H1 (cell line): ENCODE measurements around the gene FOXP2. TPM values are rescaled to one million over a fixed set of nuclear protein-coding genes. Genes with fewer than 3 reads are reported as not detected.

ENCODE experiments used
- CTCF ChIA-PET: fragments of 300-600 bp; sonication (Branson Sonifier 250); formaldehyde crosslinking; loops from one replicate; lab custom pipeline; 2021; ENCODE audit not compliant: partially characterized antibody; lab: Charles Lee
- POLR2A ChIA-PET: fragments of 300-600 bp; sonication (Branson Sonifier 250); formaldehyde crosslinking; loops from one replicate; lab custom pipeline; 2021; ENCODE audit warnings: inconsistent platforms; ENCODE audit not compliant: partially characterized antibody; lab: Charles Lee
- DNase-seq, 2 experiments: peaks; one replicate each; pipeline versions ENCODE4 v3.0.0 to v3.0.0-alpha.2; 2010 to 2022; ENCODE audit warnings: low spot score in 2 of 2, low read depth in 1 of 2, mixed read lengths in 1 of 2
- FAIRE-seq: peaks from 2 replicates; lab custom pipeline; 2011; peaks lifted over from hg19 to GRCh38; lab: Jason Lieb, UNC
- H2AFZ ChIP-seq: 2 replicates; pipeline ENCODE4 v1.8.1; 2012; ENCODE audit warnings: low read length, inconsistent platforms
- H2AK5ac ChIP-seq: 2 replicates; pipeline ENCODE4 v1.6.1; 2013; ENCODE audit warnings: low read depth, low read length
- H2BK120ac ChIP-seq: replicated peaks from 2 replicates; pipeline ENCODE3; 2013; ENCODE audit warnings: low read depth, low read length, inconsistent platforms
- H2BK12ac ChIP-seq: 2 replicates; pipeline ENCODE4 v1.6.1; 2013; ENCODE audit warnings: low read depth, low read length
- H2BK15ac ChIP-seq: 2 replicates; pipeline ENCODE4 v1.6.1; 2013; ENCODE audit warnings: low read length
- H2BK20ac ChIP-seq: 2 replicates; pipeline ENCODE4 v1.6.1; 2013; ENCODE audit warnings: low read length
- H2BK5ac ChIP-seq: 2 replicates; pipeline ENCODE4 v1.6.1; 2013; ENCODE audit warnings: low read depth, low read length
- H3K14ac ChIP-seq: 2 replicates; pipeline ENCODE4 v1.6.1; 2013; ENCODE audit warnings: inconsistent platforms; ENCODE audit not compliant: insufficient read length
- H3K18ac ChIP-seq: 2 replicates; pipeline ENCODE4 v1.6.1; 2013; ENCODE audit warnings: low read length; ENCODE audit errors: extremely low read depth
- H3K23ac ChIP-seq: 2 replicates; pipeline ENCODE4 v1.6.1; 2013; ENCODE audit warnings: inconsistent platforms; ENCODE audit not compliant: insufficient read length
- H3K23me2 ChIP-seq: 2 replicates; pipeline ENCODE4 v1.6.1; 2013; ENCODE audit warnings: low read depth, low read length
- H3K27ac ChIP-seq: 2 replicates; pipeline ENCODE4 v1.6.1; 2011; ENCODE audit warnings: low read depth, low read length, inconsistent platforms
- H3K27me3 ChIP-seq, 4 experiments: replicated peaks in 1 of 4; 1 replicate in 1 of 4; 2 replicates in 3 of 4; pipeline versions ENCODE4 v1.6.1 to v1.8.1; 2011 to 2013; ENCODE audit warnings: low read length in 3 of 4, mild to moderate bottlenecking in 3 of 4, inconsistent platforms in 2 of 4, mixed read lengths in 2 of 4, moderate library complexity in 1 of 4; ENCODE audit not compliant: control insufficient read depth in 3 of 4, insufficient read depth in 3 of 4; ENCODE audit errors: extremely low read depth in 1 of 4
- H3K36me3 ChIP-seq, 4 experiments: 2 replicates each; pipeline versions ENCODE4 v1.6.1 to v1.8.1; 2011 to 2013; ENCODE audit warnings: mild to moderate bottlenecking in 4 of 4, low read length in 3 of 4, moderate library complexity in 2 of 4, control low read depth in 1 of 4, inconsistent platforms in 1 of 4; ENCODE audit not compliant: insufficient read depth in 4 of 4, control insufficient read depth in 2 of 4
- H3K4ac ChIP-seq: replicated peaks from 2 replicates; pipeline ENCODE3; 2013; ENCODE audit warnings: low read length, low read depth, mixed read lengths, inconsistent platforms; ENCODE audit not compliant: insufficient read length
- H3K4me1 ChIP-seq, 4 experiments: replicated peaks in 1 of 4; 1 replicate in 1 of 4; 2 replicates in 3 of 4; pipeline versions ENCODE4 v1.6.1 to v1.8.1; 2011 to 2013; ENCODE audit warnings: low read length in 3 of 4, inconsistent platforms in 2 of 4, mixed read lengths in 1 of 4; ENCODE audit not compliant: insufficient read depth in 4 of 4, control insufficient read depth in 3 of 4
- H3K4me2 ChIP-seq, 2 experiments: 2 replicates each; pipeline versions ENCODE4 v1.6.1 to v1.8.1; 2011 to 2013; ENCODE audit warnings: low read depth in 2 of 2, low read length in 2 of 2, control low read depth in 1 of 2, inconsistent platforms in 1 of 2, mild to moderate bottlenecking in 1 of 2; ENCODE audit not compliant: insufficient read depth in 1 of 2
- H3K4me3 ChIP-seq, 4 experiments: fragments of 200-600, 300-600 bp in 1 of 4; sonication (generic), shearing (Covaris generic), sonication (Bioruptor Twin) in 1 of 4; 2 replicates each; pipeline versions ENCODE4 v1.5.1 to v1.8.1; 2011 to 2016; ENCODE audit warnings: low read length in 4 of 4, low read depth in 3 of 4, control low read depth in 2 of 4, inconsistent platforms in 2 of 4, mild to moderate bottlenecking in 2 of 4, mixed read lengths in 1 of 4, moderate library complexity in 1 of 4; ENCODE audit not compliant: insufficient read depth in 2 of 4; ENCODE audit errors: extremely low read depth in 1 of 4
- H3K56ac ChIP-seq: replicated peaks from 2 replicates; pipeline ENCODE3; 2013; ENCODE audit warnings: low read depth, mild to moderate bottlenecking, mixed read lengths, low read length, inconsistent platforms; ENCODE audit not compliant: insufficient read length
- H3K79me1 ChIP-seq: 2 replicates; pipeline ENCODE4 v1.6.1; 2013; ENCODE audit warnings: low read depth, low read length, control low read depth
- H3K79me2 ChIP-seq, 2 experiments: 2 replicates each; pipeline versions ENCODE4 v1.6.1 to v1.8.1; 2012 to 2013; ENCODE audit warnings: low read length in 2 of 2, mild to moderate bottlenecking in 2 of 2, inconsistent platforms in 1 of 2; ENCODE audit not compliant: insufficient read depth in 2 of 2, control insufficient read depth in 1 of 2
- H3K9ac ChIP-seq, 4 experiments: replicated peaks in 1 of 4; 1 replicate in 1 of 4; 2 replicates in 3 of 4; pipeline versions ENCODE4 v1.6.1 to v1.8.1; 2011 to 2013; ENCODE audit warnings: low read depth in 3 of 4, low read length in 3 of 4, control low read depth in 2 of 4, mild to moderate bottlenecking in 2 of 4, moderate library complexity in 2 of 4, inconsistent platforms in 1 of 4; ENCODE audit errors: extremely low read depth in 1 of 4
- H3K9me3 ChIP-seq, 2 experiments: 2 replicates each; pipeline versions ENCODE4 v1.6.1 to v1.8.1; 2012 to 2013; ENCODE audit warnings: mild to moderate bottlenecking in 2 of 2, moderate library complexity in 2 of 2, control low read depth in 1 of 2, inconsistent platforms in 1 of 2, low read depth in 1 of 2, low read length in 1 of 2, mixed read lengths in 1 of 2; ENCODE audit not compliant: insufficient read depth in 2 of 2
- H4K20me1 ChIP-seq, 2 experiments: replicated peaks in 1 of 2; 2 replicates each; pipeline versions ENCODE3 to v1.8.1; 2011 to 2013; ENCODE audit warnings: inconsistent platforms in 2 of 2, low read length in 2 of 2, mild to moderate bottlenecking in 1 of 2; ENCODE audit not compliant: insufficient read depth in 2 of 2, control insufficient read depth in 1 of 2
- H4K5ac ChIP-seq: 2 replicates; pipeline ENCODE4 v1.6.1; 2013; ENCODE audit warnings: low read length, low read depth, mixed read lengths, inconsistent platforms; ENCODE audit not compliant: insufficient read length
- H4K8ac ChIP-seq: 2 replicates; pipeline ENCODE4 v1.8.0; 2013; ENCODE audit warnings: mild to moderate bottlenecking, moderate library complexity, low read length, inconsistent platforms; ENCODE audit not compliant: insufficient read depth; ENCODE audit errors: extremely low read depth
- H4K91ac ChIP-seq: replicated peaks from 2 replicates; pipeline ENCODE3; 2013; ENCODE audit warnings: low read length, mixed read lengths, inconsistent platforms; ENCODE audit not compliant: insufficient read length
- BACH1 ChIP-seq: IDR thresholded peaks from 2 replicates; pipeline ENCODE4 v1.6.1; 2012; ENCODE audit warnings: low read length, improper control_type of control experiment
- BCL11A ChIP-seq, 2 experiments: IDR thresholded peaks; one replicate each; pipeline ENCODE4 v1.6.1; 2011; ENCODE audit warnings: low read depth in 2 of 2, low read length in 2 of 2, mild to moderate bottlenecking in 2 of 2
- GABPA ChIP-seq: IDR thresholded peaks from 2 replicates; pipeline ENCODE4 v1.6.1; 2011; ENCODE audit warnings: mild to moderate bottlenecking, low read length, moderate library complexity, borderline replicate concordance; ENCODE audit not compliant: insufficient read depth
- GTF2F1 ChIP-seq: IDR thresholded peaks from 2 replicates; pipeline ENCODE4 v1.6.1; 2012; ENCODE audit warnings: low read depth, low read length, improper control_type of control experiment, borderline replicate concordance
- MAFK ChIP-seq: IDR thresholded peaks from 2 replicates; pipeline ENCODE4 v1.6.1; 2012; ENCODE audit warnings: low read depth, mild to moderate bottlenecking, improper control_type of control experiment, low read length
- PHF8 ChIP-seq: fragments of 200-600 bp; sonication (generic); conservative IDR thresholded peaks from 2 replicates; pipeline ENCODE4 v1.7.1; 2012; ENCODE audit warnings: low read depth, mild to moderate bottlenecking, inconsistent platforms, low read length, moderate library complexity
- POLR2A ChIP-seq, 2 experiments: IDR thresholded peaks; 1 replicate in 1 of 2; 2 replicates in 1 of 2; pipeline ENCODE4 v1.6.1; 2011; ENCODE audit warnings: low read depth in 2 of 2, low read length in 2 of 2, mild to moderate bottlenecking in 2 of 2; ENCODE audit errors: control extremely low read depth in 1 of 2
- RAD21 ChIP-seq, 2 experiments: IDR thresholded peaks in 1 of 2; conservative IDR thresholded peaks in 1 of 2; 2 replicates each; pipeline ENCODE4 v1.6.1; 2011; ENCODE audit warnings: low read depth in 2 of 2, low read length in 2 of 2, improper control_type of control experiment in 1 of 2, inconsistent platforms in 1 of 2, mild to moderate bottlenecking in 1 of 2, moderate library complexity in 1 of 2
- RFX5 ChIP-seq: IDR thresholded peaks from 2 replicates; pipeline ENCODE4 v1.6.1; 2011; ENCODE audit warnings: low read depth, low read length, improper control_type of control experiment, borderline replicate concordance
- SP2 ChIP-seq: IDR thresholded peaks from 2 replicates; pipeline ENCODE4 v1.6.1; 2012; ENCODE audit warnings: mild to moderate bottlenecking, low read length, inconsistent platforms
- YY1 ChIP-seq: IDR thresholded peaks from 2 replicates; pipeline ENCODE4 v1.6.1; 2011; ENCODE audit warnings: low read depth, mild to moderate bottlenecking, low read length
- WGBS, 2 experiments: shearing (Covaris generic) in 1 of 2; methylation state at CpG; one replicate each; pipeline versions ENCODE4 v1.1.6 to v1.1.7; 2013 to 2015; ENCODE audit warnings: low lambda C conversion rate in 2 of 2, mixed read lengths in 2 of 2, inconsistent platforms in 1 of 2, low coverage in 1 of 2, missing lambda C conversion rate in 1 of 2; ENCODE audit not compliant: insufficient replicate concordance in 2 of 2, insufficient coverage in 1 of 2, insufficient read length in 1 of 2; ENCODE audit errors: extremely low coverage in 1 of 2, missing lambda C conversion rate in 1 of 2; 5-methylcytosine and 5-hydroxymethylcytosine counted together
- polyA plus RNA-seq, 7 experiments: library from polyadenylated mRNA; depleted of rRNA in 3 of 7; stranded (reverse) in 5 of 7; unstranded in 2 of 7; fragments of >200 nt in 5 of 7; fragments of 200-250 nt in 2 of 7; gene quantifications; 1 replicate in 5 of 7; 2 replicates in 1 of 7; 4 replicates in 1 of 7; pipeline versions ENCODE4 v1.2.1 to v1.2.3, GENCODE V29; 2011 to 2013; ENCODE audit warnings: missing spikeins in 2 of 7, mixed read lengths in 2 of 7
- total RNA-seq: library from RNA; stranded (reverse); fragmentation: NEBNext Ultra II Directional; extraction: Animal tissue kit (Norgen Biotek cat#: 25700); gene quantifications from 2 replicates; pipeline ENCODE4 v1.2.1, GENCODE V29; 2021
- TF ChIP-seq, protein P1 (sequence below): IDR thresholded peaks from 2 replicates; pipeline ENCODE4 v1.6.1; 2012; ENCODE audit warnings: inconsistent platforms
- TF ChIP-seq, protein P2 (sequence below): IDR thresholded peaks from 2 replicates; pipeline ENCODE4 v1.6.1; 2011; ENCODE audit warnings: low read length, improper control_type of control experiment

The FOXP2 gene
- total and polyA plus RNA-seq, 2 of the 8 experiments (the other 6 are each of a cell fraction or from before 2014, with no cell fraction given) = 0.09 to 0.43 TPM

GRCh38 chr7:114468844-114469243 lies 54.2 kb downstream of the FOXP2 start:
- H3K27ac ChIP-seq = no peak overlapping the region
- H4K20me1 ChIP-seq = no peaks in the 10 kb centered on the region
- no peak overlapping the region for H3K4ac ChIP-seq
- H3K23ac ChIP-seq = no peak overlapping the region
- TF ChIP-seq PHF8 (no peak), MAFK (no peak), RAD21 (IDR thresholded peaks at IDR 0.05 in 1 of 2, conservative IDR thresholded peaks at IDR 0.05 in 1 of 2; ENCODE audit: low read depth in 2 of 2, low read length in 2 of 2) (no peak), GABPA (no peak), YY1 (no peak), BACH1 (no peak), POLR2A (IDR thresholded peaks at IDR 0.05; ENCODE audit: control extremely low read depth in 1 of 2, low read depth in 2 of 2, low read length in 2 of 2) (no peak), RFX5 (no peak), SP2 (no peak), GTF2F1 (no peak), BCL11A (IDR thresholded peaks at IDR 0.05; ENCODE audit: low read depth in 2 of 2, low read length in 2 of 2) (no peak)
- TF ChIP-seq, protein P1, sequence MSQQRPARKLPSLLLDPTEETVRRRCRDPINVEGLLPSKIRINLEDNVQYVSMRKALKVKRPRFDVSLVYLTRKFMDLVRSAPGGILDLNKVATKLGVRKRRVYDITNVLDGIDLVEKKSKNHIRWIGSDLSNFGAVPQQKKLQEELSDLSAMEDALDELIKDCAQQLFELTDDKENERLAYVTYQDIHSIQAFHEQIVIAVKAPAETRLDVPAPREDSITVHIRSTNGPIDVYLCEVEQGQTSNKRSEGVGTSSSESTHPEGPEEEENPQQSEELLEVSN = no peak
- TF ChIP-seq, protein P2, sequence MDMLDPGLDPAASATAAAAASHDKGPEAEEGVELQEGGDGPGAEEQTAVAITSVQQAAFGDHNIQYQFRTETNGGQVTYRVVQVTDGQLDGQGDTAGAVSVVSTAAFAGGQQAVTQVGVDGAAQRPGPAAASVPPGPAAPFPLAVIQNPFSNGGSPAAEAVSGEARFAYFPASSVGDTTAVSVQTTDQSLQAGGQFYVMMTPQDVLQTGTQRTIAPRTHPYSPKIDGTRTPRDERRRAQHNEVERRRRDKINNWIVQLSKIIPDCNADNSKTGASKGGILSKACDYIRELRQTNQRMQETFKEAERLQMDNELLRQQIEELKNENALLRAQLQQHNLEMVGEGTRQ = no peak
- no peak overlapping the region for H2BK12ac ChIP-seq
- H3K18ac ChIP-seq = no peak overlapping the region
- H3K23me2 ChIP-seq = no peaks in the 10 kb centered on the region
- H3K4me2 ChIP-seq = no peak overlapping the region
- no peak overlapping the region for H3K9ac ChIP-seq
- no peak overlapping the region for H2BK20ac ChIP-seq
- H4K8ac ChIP-seq = no peak overlapping the region
- no peak overlapping the region for H2BK5ac ChIP-seq
- no peak overlapping the region for H3K4me3 ChIP-seq
- H2BK120ac ChIP-seq = no peak overlapping the region
- no peak overlapping the region for H4K5ac ChIP-seq
- H3K9me3 ChIP-seq = no peaks in the 10 kb centered on the region
- no peak overlapping the region for H2AK5ac ChIP-seq
- H2AFZ ChIP-seq = no peak overlapping the region
- H3K36me3 ChIP-seq = no peaks in the 10 kb centered on the region
- no peak overlapping the region for H3K56ac ChIP-seq
- no peaks in the 10 kb centered on the region for H3K79me1 ChIP-seq
- FAIRE-seq = no peak
- H3K4me1 ChIP-seq = no peaks in the 10 kb centered on the region
- H3K27me3 ChIP-seq = no peaks in the 10 kb centered on the region
- no peaks in the 10 kb centered on the region for H3K79me2 ChIP-seq
- no peak overlapping the region for H3K14ac ChIP-seq
- no peak overlapping the region for H4K91ac ChIP-seq
- no peak overlapping the region for H2BK15ac ChIP-seq
- WGBS, 2 experiments = 87% methylated on average over 2 of the region's 2 CpGs; no CpG with 5 or more reads in 1 of the 2 experiments
- ChIA-PET POLR2A (interaction anchor here (0.6 kb wide), 1 partner anchor 1019 kb away, joined by 3 read pairs; no protein-coding TSS in a partner anchor), CTCF (interaction anchor here (1.2 kb wide), 1 partner anchor 9 kb away, joined by 3 read pairs; no protein-coding TSS in a partner anchor)
- DNase-seq = no peak
